Ovary (tissue), 3 donors: Measurements from ENCODE around the gene CDHR1.

Experiments
- CTCF ChIP-seq, 3 donors: fragments of 450-650 bp in 2 of 3; fragments of 200-600 bp in 1 of 3; IDR thresholded peaks; one replicate each; pipeline versions ENCODE4 v1.5.1 to v1.8.0; 2016 to 2022; ENCODE audit warnings: antibody characterized with exemption in 3 of 3, mild to moderate bottlenecking in 1 of 3
- EP300 ChIP-seq: sonication (generic); formaldehyde crosslinking; IDR thresholded peaks from one replicate; pipeline ENCODE4 v1.6.1; 2017; ENCODE audit warnings: antibody characterized with exemption
- POLR2A ChIP-seq: fragments of 450-650 bp; IDR thresholded peaks from one replicate; pipeline ENCODE4 v1.6.1; 2017; ENCODE audit warnings: antibody characterized with exemption, mild to moderate bottlenecking, moderate library complexity
- donor health status: DM: no; HTN: no; CAD: no.

DNA sequence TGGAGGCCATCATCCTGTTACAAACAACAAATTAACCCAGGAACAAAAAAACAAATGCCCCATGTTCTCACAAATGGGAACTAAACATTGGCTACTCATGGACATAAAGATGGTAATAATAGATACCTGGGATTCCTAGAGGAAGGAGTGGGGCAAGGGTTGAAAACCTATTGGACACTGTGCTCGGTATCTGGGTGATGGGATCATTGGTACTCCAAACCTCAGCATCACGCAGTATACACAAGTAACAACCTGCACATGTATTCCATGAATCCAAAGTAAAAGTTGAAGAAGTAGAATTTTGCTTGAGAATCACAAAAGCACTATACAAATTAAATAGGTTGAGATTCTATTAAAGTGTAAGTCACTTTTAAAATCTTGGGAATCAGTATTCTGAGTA lies 38.3 kb upstream of the CDHR1 start:
- TF ChIP-seq CTCF (IDR thresholded peaks at IDR 0.05), result no peak
- no peak for TF ChIP-seq POLR2A
- no peak for TF ChIP-seq EP300
